ENCODE results near the gene TNIP2.
"Not testable (repeated sequence)": the region's sequence is repeated elsewhere in the genome, so short reads cannot be mapped to it uniquely, and the experiment has no call there.

Gene TNIP2

DNA sequence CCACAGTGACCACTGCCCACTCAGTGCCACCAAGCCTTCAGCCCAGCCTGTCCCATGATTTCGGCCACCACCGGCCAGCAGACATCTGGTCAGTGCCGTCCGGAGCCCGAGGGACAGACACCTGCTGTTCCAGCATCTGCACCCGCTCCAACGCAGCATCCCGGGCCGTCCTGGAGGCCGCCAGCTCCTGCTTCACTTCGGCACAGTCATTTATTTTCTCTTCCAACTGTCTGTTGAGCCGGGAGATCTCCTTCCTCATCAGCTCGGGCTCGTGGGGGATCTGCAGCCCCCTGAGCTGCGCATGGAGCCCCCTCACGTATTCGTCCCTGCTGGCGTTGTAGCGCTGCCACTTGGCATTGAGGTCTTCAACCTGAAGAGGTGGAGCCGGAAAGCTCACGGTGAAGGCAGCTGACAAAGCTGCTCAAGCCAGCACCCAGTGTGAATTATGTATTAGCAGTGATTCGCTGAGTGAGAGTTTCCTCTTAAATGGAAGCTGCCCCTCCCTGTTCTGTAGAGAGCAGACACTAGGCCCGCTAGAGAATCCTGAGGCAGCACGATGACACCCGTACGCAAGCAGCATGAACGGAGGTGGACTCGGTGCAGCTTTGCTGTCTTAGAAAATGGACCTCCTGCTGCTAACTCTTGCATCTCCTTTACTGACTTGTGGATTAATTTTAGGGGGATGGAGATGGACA, 11.4 kb downstream of the TNIP2 start:
- no peak for DNase-seq (ENCODE audit: low read depth in 1 of 2, low spot score in 1 of 2)

DNA sequence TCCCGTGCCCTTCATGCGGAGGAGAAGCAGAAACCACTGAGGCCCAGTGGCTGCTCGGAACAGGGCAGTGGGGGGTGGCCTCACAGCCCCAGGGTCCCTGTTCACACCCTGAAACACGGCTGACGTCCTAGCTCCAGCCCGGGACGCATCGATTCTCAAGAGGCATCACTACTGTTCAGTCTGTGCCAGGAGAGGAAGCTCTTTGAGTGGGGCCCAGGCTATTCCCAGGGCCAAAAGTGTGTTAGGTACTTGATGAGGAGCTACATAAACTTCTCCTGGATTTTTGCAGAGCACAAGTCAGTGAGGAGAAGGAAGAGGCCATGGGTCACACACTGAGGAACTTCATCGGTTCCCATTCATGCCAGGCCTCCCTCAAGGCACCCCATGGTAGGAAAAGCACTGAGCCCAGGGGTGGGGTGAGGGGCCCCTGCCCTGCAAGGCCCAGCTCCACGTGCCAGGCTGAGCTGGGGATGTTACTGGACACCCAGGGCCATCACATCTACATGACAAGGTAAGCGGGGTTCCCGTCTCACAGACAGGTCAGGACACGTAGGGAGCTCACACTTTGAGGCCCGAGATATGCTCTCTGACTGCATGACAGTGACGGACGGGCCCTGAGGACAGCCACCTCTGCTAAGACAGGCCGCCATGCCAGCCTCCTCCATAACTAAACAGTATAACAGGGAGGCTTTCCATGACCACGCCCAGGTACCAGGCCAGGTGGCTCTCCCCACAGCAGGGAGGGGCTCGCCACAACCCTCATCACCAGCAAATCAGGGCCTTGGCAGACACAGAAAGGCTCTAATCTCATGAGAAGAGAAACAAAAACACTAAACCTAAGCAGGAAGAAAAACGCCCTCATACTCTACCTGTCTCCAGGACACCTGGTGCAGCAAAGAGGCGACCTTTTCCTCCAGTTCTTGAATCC, 12.4 kb downstream of the TNIP2 start:
- no peak for DNase-seq (ENCODE audit: low read depth in 1 of 2, low spot score in 1 of 2)

DNA sequence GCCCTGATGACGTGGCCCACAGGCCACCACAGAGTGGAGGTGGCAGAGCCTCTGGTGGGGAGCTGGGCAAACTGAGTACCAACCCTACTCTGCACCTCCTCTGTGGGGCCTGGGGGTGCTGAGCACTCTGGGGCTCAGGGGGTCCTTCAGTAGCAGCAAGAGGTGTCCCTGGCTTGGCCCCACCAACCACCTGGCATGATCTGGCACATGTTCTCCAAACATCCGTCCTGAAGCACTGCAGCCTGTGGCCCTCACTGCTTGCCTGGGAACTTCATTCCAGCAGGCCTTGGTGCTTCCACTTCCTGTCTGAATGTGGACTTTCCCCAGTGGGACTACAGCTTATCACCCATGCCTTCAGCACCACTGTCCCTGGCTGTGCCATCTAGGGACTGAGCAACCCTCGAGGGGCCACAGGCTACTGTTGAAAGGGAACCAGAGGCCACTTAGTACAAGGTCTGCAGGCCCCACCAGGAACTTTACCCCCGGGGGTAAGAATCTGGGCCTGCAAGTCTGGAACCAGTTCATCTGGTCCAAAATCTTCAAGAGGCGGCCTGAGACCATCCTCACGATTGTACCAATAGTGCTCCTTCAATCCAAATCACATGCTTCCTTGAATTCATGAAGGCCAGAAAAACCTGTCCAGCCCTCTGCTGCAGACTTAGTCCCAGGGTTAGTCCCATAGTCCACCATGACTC, 13.2 kb downstream of the TNIP2 start:
- no peak for DNase-seq (ENCODE audit: low read depth in 1 of 2, low spot score in 1 of 2)

DNA sequence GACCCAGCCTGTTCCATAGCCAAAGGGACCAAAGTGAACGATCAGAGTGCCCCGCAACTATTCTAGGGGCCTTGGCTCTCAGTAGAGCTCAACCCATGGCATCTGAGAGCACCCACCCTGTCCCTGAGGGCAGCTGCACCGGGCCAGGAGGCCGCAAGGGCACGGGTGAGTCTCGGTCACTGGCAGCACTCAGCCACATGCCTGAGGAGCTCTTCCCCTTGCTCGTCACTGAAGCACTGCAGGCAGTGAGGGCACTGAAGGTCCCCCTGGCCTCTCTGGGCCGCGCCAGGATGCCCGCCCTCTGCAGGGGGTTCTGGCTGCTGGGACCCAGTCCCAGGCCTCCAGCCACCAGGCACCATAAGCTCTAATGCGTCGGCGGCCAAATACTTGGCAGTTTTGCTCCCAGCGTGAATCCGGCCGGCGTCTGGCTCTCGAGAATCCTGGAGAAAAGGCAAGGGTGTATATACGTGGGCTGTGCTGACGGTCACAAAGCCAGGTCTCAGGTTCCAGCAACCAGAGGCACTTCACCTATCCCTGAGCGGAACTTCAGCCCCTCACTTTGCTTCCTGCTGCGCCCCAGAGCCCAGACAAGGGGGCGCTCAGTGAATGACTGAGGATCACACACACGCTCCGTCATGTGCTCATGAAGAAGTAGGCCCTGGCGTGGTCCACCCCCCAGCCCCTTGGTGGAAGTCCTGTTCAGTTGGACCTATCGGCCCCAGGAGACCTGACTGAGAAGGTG, 13.9 kb downstream of the TNIP2 start:
- DNase-seq (ENCODE audit: low read depth in 1 of 2, low spot score in 1 of 2) = no peak

DNA sequence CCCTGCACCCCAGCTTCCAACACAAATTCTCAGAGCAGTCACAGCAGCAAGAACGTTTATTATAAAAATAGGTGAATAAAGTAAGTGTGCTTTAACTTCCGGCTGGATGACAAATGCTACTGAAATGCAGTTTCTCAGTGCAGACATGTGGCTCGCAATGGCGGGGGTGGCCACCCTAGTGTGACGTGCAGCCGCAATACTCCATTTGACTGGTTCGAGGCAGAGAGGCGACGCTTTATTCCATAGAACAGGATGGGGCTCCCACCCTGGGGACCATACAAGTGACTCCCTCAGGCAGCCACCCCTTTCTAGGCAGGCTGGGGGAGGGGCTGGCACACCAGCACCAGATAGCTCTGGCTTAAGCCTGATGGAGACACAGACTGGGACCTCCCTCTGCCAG, 14.5 kb downstream of the TNIP2 start:
- no peak for DNase-seq (ENCODE audit: low read depth in 1 of 2, low spot score in 1 of 2)

DNA sequence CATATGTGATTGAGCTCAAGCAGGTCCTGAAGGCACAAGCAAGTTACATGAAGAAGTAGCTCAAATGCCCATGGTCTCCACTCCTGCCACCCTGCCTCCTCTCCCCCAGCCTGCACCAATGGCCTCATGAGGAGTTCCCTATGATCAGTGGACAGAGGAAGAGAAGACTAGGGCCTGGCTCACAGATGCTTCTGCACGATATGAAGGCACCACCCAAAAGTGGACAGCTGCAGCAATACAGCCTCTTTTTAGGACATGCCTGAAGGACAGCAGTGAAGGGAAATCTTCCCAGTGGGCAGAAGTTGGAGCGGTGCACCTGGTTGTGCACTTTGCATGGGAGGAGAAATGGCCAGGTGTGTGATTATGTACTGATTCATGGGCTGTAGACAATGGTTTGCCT, 17.8 kb downstream of the TNIP2 start:
- not testable (repeated sequence) for DNase-seq (ENCODE audit: low read depth in 1 of 2, low spot score in 1 of 2)

DNA sequence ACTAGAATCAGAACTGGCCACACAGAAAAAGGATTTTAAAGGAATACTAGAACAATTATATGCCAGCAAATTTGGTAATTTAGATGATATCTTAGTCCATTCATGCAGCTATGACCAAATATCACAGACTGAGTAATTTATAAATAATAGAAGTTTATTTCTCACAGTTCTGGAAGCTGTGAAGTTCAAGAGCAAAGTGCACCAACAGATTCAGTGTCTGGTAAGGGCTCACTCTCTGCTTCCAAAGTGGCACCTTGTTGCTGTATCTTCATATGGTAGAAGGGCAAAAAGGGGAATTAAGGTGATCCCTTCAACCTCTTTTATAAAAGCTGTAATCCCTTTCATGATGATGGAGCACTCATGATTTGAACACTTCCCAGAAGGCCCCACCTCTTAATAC, 20.3 kb downstream of the TNIP2 start:
- DNase-seq (ENCODE audit: low read depth in 1 of 2, low spot score in 1 of 2) = no peak

DNA sequence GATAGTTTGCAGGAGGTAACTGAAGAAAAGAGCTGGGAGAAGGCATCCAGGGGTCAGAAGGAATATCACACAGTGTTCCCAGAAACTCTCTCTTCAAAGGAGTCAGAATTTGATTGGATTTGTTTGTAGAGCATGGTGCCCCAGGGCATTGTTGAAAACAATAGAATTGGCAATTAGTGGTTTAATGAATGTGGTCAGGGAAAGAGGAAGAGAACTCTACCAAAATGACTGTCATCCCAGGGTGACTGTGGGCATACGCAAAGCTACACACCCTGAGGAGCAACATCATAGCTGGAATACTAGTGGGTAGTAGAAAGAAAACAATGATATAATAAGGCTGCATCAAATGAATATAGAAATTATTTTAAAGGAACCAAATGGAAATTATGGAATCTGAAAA, 21.5 kb downstream of the TNIP2 start:
- no peak for DNase-seq (ENCODE audit: low read depth in 1 of 2, low spot score in 1 of 2)

DNA sequence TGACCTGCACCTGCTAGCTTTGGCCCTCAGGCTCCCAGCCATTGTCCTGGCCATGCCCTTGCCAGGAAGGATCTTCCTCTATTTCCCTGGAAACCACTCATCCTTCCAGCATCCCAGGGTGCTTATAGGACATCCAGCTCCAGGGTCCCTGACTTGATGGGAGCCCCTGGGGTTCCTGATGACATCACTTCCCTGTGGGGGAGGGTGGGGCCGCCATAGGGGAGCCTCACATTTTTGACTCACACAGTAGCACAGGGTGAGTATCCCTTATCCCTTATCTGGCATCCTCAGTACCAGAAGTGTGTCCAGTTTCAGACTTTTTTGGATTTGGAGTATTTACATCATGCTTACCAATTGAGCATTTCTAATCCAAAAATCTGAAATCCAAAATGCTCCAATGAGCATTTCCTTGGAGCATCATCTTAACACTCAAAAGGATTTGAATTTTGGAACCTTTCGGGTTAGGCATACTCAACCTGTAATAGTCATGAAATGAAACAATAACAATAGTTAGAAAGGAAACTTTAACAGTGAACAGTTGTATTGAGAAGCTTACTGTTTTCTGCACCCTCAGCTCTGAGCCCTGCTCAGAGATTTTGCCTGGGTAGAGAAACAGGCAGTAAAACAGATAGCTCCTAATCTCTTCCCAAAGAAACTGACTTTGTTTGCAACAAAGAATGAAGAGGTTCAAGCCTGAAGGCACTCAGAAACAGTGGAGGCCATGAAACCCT, 22.1 kb downstream of the TNIP2 start:
- DNase-seq (ENCODE audit: low read depth in 1 of 2, low spot score in 1 of 2) = no peak

DNA sequence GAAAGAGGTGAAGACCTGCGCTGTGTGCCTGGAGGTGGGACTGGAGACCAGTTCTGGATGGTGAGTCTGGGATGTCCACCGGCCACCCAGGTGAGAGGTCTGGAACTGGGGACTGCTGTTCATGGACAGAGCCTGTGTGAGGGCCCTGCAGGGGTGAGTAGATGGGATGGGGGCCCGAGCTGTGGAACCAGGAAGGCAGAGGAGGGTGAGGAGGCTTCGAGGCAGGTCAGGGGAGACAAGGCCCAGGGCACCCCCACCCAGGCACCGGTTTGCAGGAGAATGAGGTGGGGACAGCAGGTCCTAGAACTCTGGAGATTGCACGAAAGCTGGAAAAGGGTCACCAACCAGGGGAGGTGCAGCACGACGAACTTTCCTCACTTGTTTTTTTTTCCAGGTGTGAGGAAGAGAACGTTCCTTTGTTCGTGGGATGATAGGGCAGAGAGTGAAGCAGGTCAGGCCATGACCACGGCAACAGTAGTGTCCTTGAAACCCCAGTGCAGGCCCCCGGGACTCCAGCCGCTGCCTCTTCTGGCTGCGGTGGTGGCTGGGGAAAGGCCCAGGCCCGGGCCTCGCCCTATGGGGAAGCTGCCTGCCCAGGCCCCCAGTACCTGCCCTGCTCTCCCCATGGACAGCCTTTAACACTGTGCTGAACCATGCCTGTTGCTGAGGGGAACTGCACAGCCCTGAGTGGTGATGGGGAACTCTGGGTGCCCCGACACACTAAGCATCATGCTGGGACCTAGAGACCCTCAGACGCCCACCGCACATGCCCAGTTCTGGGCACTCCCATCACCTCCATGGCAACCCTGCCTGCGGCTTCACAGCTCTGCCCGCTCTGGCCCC, 22.9 kb downstream of the TNIP2 start:
- no peak for DNase-seq (ENCODE audit: low read depth in 1 of 2, low spot score in 1 of 2)

DNA sequence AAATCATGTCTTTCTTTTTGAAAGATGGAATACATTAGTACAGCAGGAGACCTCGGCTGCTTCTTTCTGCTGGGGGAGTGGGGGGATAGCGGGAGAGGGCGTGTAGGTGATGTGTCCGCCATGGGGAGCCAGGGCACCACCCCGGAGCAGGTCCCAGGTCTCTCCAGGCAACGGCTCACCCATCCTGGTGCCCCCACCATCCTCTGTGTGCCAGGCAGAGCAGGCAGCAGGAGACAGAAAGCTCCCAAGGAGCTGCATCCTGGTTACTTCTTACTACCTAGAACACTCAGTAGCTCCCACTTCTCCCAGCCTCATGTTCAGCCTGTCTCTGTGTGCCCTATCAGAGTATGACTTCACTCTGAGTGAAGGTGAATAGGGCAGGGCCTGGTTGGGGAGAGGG, 23.6 kb downstream of the TNIP2 start:
- DNase-seq (ENCODE audit: low read depth in 1 of 2, low spot score in 1 of 2) = no peak

DNA sequence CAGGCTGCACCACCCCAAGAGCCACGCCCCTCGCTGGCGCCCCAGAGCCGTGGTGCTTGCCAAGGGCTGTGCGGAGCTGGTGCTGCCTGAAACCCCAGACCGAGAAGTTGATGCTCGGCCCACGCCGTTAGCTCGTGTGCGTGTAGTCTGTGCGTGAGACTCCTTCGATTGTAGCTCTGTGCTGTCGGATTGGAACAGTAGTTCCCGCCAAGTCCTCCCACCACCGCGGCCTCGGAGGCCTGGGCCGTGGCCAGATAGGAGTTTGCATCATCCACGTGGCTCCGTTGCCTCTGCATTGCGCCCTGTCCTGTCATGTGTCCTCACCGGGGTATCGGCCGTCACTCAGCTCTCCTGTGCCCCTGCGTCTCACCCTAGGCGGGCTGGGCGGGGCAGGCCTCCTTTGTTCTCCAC, 24.2 kb downstream of the TNIP2 start:
- DNase-seq (ENCODE audit: low read depth in 1 of 2, low spot score in 1 of 2) = no peak

DNA sequence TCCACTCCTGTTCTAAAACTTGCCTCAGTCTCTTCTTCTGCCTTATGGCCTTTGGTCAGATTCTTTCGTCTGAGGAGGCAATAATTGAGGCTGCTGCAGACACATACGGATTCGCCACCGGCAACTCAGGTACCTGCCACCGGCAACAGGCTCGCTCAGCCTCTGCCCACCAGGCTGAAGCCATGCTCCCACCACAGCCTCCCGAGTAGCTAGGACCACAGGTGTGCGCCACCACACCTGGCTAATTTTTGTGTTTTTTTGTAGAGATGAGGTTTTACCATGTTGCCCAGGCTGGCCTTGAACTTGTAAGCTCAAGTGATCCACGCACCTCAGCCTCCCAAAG, 26.6 kb downstream of the TNIP2 start:
- no peak for DNase-seq (ENCODE audit: low read depth in 1 of 2, low spot score in 1 of 2)

DNA sequence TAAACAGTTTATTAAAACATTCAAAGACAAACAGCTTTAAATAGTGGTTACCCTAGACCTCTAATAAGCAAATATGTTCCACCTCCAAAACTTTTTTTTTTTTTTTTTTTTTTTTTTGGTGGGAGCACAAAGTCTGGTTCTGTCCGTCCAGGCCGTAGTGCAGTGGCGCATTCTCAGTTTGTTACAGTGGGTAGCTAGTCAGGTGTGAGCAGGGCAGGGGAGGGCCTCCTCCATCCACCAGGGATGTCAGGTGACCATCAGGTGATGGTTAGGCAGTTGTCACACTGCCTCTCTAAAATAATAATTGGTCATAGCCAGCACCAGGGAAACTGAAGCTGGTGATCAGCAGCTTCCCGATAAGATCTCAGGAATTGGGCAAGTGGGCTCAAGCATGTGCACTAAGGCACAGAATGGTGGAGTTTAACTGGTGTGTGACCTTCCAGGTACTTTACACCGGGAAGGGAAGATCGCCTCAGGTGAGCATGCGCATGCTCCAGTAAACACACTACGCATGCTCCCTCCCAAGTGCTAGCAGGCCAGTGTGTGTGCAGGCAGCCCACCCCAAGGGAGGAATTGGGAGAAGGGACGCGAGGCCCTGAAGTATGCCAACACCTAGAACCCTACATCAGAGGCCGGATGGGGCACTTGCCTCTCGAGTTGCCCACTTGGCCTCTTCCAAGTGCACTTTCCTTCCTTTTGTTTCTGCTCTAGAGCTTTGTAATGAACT, 27.2 kb downstream of the TNIP2 start:
- DNase-seq (ENCODE audit: low read depth in 1 of 2, low spot score in 1 of 2) = no peak

DNA sequence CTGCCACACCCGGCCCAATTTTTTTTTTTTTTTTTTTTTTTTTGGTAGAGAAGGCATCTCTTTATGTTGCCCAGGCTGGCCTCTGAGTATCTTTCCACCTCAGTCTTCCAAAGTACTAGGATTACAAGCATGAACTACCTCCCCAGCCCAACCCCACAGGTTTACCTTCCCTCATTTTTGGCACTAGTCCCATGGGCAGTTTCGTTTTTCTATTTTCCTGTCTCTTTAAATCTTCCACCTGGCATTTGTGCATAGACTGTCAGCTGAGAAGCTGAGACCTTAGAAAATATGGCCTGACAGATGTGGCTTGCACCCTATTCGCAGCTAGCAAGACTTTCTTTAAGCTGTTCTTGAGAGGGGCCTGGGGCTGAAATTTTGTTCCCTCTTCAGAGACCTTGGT, 27.9 kb downstream of the TNIP2 start:
- no peak for DNase-seq (ENCODE audit: low read depth in 1 of 2, low spot score in 1 of 2)

DNA sequence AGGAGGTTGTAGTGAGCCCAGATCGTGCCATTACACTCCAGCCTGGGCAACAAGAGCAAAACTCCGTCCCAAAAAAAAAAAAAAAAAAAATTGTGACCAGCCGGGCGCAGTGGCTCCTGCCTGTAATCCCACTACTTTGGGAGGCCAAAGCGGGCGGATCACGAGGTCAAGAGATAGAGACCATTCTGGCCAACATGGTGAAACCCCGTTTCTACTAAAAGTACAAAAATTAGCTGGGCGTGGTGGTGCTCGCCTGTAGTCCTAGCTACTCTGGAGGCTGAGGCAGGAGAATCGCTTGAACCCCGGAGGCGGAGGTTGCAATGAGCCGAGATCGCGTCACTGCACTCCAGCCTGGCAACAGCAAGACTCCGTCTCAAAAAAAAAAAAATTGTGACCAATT, 29.3 kb downstream of the TNIP2 start:
- not testable (repeated sequence) for DNase-seq (ENCODE audit: low read depth in 1 of 2, low spot score in 1 of 2)

DNA sequence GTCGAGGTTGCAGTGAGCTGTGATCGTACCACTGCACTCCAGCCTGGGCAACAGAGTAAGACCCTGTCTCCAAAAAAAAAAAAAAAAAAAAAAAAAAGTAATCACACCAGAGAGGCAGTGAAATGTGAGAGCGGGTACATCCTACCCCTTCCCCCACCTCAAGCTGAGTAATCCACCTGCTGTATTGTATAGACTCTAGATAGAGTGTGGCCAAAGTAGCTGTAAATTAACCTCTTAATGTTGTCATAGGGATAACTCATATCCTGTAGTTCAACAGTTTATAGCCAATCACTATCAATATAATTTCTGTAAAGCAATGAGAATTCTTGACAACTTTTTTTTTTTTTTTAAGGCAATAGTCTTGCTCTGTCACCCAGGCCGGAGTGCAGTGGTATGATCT, 30.8 kb downstream of the TNIP2 start:
- DNase-seq (ENCODE audit: low read depth in 1 of 2, low spot score in 1 of 2) = no peak

DNA sequence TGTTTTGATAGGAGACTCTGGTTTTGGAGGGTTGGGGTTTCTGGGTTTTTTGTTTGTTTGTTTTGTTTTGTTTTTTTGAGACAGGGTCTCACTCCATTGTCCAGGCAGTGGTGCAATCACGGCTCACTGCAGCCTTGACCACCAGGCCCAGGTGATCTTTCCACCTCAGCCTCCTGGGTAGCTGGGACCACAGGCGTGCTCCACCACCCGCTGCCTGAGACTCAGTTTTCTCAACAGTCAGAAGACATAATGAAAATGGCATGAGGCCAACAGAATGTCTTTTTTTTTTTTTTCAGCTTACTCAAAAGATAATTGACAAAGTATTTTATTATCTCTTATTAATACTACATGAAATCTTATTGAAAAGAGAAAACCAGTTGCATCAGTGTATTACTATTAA, 32.4 kb downstream of the TNIP2 start:
- DNase-seq (ENCODE audit: low read depth in 1 of 2, low spot score in 1 of 2) = no peak

DNA sequence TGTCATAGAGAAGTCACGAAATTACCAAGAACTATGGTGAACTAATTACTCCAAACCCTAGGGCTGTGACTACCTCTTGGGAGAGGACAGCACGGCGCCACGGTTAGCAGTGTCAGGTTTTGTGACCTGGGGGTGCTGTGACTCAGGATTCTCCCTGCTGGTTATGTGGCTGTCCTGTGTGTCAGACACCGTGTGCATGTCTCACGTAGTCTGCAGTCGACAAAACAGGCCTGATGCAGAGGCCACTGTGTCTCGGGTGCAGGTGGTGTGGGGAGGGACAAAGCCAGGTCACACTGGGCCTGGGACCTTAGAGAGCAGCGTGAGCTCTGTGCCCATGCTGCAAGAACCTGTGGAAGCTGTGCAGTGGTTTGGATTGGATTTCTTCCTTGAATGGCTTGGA, 34.1 kb downstream of the TNIP2 start:
- DNase-seq (ENCODE audit: low read depth in 1 of 2, low spot score in 1 of 2) = no peak
